NCI-H524 (cell line): ENCODE data around the gene APOE.
A peak's percentile ranks its signal among the peaks of the same experiment; 100 is the strongest.

Experiments used
- DNase-seq, 2 experiments: peaks; one replicate each; lab custom pipeline; 2025; lab: John Stamatoyannopoulos, UW

The APOE gene

GRCh38 chr19:44954278-44954648 lies 48.7 kb downstream of the APOE start:
- DNase-seq: no peak

- peak; percentile 89 to 90 for DNase-seq
These were observed 49.3 kb downstream of the APOE start, which contains the start of gene CLPTM1 for GRCh38 chr19:44954649-44955504. Gene CLPTM1 (plus strand): TSS chr19:44955380. CDS start chr19:44955396, 16 bp downstream.

GRCh38 chr19:44955505-44956439 lies 50.2 kb downstream of the APOE start:
- no peak for DNase-seq

- DNase-seq: no peak
These were observed 51.9 kb downstream of the APOE start for GRCh38 chr19:44957526-44957925.

- no peak for DNase-seq
These were observed 52.5 kb downstream of the APOE start for GRCh38 chr19:44958090-44958489.
